HepG2 (cell line): Measurements from ENCODE around the gene TMEM186. TPM values are rescaled to one million over a fixed set of nuclear protein-coding genes. Genes with fewer than 3 reads are reported as not detected.

Experiments used
- ARNT2 ChIP-seq: sonication (generic); formaldehyde crosslinking; IDR thresholded peaks from 2 replicates; pipeline ENCODE4 v1.8.0; 2022; ENCODE audit warnings: mild to moderate bottlenecking, low read depth, missing genetic modification reagents, moderate library complexity
- polyA plus RNA-seq, 8 experiments: library from polyadenylated mRNA; depleted of rRNA in 3 of 8; stranded (reverse) in 7 of 8; unstranded in 1 of 8; fragments of >200 nt; fragmentation: Illumina TruSeq in 4 of 8; extraction: Trizol in 4 of 8; gene quantifications; 2 replicates each; pipeline versions ENCODE4 v1.2.1 to v1.2.3, GENCODE V29; 2011 to 2016; ENCODE audit warnings: low read depth in 4 of 8, missing spikeins in 1 of 8, mixed read lengths in 1 of 8; ENCODE audit not compliant: insufficient read depth in 1 of 8
- total RNA-seq, 5 experiments: library from RNA; depleted of rRNA; stranded (reverse); fragments of >200 nt; fragmentation: Illumina TruSeq; extraction: Trizol; gene quantifications; 2 replicates each; pipeline ENCODE4 v1.2.3, GENCODE V29; 2016; ENCODE audit warnings: low read depth in 1 of 5
- TF ChIP-seq, protein P1 (sequence below): sonication (generic); formaldehyde crosslinking; IDR thresholded peaks from 2 replicates; pipeline ENCODE4 v1.9.0; 2021; ENCODE audit warnings: mild to moderate bottlenecking, missing genetic modification reagents
- TF ChIP-seq, protein P2 (sequence below), 2 experiments: fragments of 450-650 bp in 1 of 2; sonication (generic) in 1 of 2; formaldehyde crosslinking in 1 of 2; IDR thresholded peaks; 2 replicates each; pipeline versions ENCODE4 v1.6.1 to v1.8.0; 2016 to 2022; ENCODE audit warnings: antibody characterized with exemption in 1 of 2, mild to moderate bottlenecking in 1 of 2, missing genetic modification reagents in 1 of 2

TMEM186 gene
- total and polyA plus RNA-seq, 2 of the 13 experiments (the other 11 are each of a cell fraction or from before 2014, with no cell fraction given) = 16.2 to 19.3 TPM

DNA sequence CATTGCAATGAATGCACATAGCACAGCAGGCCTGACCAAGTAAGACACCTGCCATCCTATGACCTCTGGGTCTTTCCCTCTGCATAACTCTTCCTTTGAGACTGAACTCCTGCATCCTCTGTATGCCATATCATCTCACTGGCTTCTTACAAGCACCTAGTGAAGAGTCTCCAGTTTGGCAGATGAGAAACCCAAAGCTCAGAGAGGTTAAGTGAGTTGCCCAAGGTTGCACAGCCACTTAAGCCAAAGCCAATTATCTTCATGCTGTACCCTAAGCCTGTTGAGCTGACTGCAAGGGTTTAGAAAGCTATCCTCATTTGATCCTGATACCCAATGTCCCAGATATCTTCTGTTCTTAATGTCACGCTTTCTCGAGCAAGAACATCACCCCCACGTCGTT, 35.2 kb downstream of the TMEM186 start (continued):
- TF ChIP-seq, protein P1, sequence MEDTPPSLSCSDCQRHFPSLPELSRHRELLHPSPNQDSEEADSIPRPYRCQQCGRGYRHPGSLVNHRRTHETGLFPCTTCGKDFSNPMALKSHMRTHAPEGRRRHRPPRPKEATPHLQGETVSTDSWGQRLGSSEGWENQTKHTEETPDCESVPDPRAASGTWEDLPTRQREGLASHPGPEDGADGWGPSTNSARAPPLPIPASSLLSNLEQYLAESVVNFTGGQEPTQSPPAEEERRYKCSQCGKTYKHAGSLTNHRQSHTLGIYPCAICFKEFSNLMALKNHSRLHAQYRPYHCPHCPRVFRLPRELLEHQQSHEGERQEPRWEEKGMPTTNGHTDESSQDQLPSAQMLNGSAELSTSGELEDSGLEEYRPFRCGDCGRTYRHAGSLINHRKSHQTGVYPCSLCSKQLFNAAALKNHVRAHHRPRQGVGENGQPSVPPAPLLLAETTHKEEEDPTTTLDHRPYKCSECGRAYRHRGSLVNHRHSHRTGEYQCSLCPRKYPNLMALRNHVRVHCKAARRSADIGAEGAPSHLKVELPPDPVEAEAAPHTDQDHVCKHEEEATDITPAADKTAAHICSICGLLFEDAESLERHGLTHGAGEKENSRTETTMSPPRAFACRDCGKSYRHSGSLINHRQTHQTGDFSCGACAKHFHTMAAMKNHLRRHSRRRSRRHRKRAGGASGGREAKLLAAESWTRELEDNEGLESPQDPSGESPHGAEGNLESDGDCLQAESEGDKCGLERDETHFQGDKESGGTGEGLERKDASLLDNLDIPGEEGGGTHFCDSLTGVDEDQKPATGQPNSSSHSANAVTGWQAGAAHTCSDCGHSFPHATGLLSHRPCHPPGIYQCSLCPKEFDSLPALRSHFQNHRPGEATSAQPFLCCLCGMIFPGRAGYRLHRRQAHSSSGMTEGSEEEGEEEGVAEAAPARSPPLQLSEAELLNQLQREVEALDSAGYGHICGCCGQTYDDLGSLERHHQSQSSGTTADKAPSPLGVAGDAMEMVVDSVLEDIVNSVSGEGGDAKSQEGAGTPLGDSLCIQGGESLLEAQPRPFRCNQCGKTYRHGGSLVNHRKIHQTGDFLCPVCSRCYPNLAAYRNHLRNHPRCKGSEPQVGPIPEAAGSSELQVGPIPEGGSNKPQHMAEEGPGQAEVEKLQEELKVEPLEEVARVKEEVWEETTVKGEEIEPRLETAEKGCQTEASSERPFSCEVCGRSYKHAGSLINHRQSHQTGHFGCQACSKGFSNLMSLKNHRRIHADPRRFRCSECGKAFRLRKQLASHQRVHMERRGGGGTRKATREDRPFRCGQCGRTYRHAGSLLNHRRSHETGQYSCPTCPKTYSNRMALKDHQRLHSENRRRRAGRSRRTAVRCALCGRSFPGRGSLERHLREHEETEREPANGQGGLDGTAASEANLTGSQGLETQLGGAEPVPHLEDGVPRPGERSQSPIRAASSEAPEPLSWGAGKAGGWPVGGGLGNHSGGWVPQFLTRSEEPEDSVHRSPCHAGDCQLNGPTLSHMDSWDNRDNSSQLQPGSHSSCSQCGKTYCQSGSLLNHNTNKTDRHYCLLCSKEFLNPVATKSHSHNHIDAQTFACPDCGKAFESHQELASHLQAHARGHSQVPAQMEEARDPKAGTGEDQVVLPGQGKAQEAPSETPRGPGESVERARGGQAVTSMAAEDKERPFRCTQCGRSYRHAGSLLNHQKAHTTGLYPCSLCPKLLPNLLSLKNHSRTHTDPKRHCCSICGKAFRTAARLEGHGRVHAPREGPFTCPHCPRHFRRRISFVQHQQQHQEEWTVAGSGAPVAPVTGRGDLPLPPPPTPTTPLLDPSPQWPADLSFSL = no peak
- TF ChIP-seq, protein P2, sequence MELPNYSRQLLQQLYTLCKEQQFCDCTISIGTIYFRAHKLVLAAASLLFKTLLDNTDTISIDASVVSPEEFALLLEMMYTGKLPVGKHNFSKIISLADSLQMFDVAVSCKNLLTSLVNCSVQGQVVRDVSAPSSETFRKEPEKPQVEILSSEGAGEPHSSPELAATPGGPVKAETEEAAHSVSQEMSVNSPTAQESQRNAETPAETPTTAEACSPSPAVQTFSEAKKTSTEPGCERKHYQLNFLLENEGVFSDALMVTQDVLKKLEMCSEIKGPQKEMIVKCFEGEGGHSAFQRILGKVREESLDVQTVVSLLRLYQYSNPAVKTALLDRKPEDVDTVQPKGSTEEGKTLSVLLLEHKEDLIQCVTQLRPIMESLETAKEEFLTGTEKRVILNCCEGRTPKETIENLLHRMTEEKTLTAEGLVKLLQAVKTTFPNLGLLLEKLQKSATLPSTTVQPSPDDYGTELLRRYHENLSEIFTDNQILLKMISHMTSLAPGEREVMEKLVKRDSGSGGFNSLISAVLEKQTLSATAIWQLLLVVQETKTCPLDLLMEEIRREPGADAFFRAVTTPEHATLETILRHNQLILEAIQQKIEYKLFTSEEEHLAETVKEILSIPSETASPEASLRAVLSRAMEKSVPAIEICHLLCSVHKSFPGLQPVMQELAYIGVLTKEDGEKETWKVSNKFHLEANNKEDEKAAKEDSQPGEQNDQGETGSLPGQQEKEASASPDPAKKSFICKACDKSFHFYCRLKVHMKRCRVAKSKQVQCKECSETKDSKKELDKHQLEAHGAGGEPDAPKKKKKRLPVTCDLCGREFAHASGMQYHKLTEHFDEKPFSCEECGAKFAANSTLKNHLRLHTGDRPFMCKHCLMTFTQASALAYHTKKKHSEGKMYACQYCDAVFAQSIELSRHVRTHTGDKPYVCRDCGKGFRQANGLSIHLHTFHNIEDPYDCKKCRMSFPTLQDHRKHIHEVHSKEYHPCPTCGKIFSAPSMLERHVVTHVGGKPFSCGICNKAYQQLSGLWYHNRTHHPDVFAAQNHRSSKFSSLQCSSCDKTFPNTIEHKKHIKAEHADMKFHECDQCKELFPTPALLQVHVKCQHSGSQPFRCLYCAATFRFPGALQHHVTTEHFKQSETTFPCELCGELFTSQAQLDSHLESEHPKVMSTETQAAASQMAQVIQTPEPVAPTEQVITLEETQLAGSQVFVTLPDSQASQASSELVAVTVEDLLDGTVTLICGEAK (IDR thresholded peaks at IDR 0.05) = no peak
- TF ChIP-seq, protein P2 (CRISPR knock-in tag; IDR thresholded peaks at IDR 0.05) = no peak
- TF ChIP-seq ARNT2 (CRISPR knock-in tag) = no peak
